GM23338 (cell line): Measurements from ENCODE around the gene RFXAP. TPM values are rescaled to one million over a fixed set of nuclear protein-coding genes. Genes with fewer than 3 reads are reported as not detected.

Experiments used
- ATAC-seq: fragments of 200-7000 bp; cut with Tn5 transposase; 3 replicates; pipeline ENCODE4 v1.9.1; 2020
- DNase-seq: peaks from one replicate; pipeline ENCODE4 v3.0.0-alpha.2; 2015; ENCODE audit warnings: low spot score
- H2AFZ ChIP-seq: fragments of 200-600 bp; sonication (generic); 2 replicates; pipeline ENCODE4 v1.8.0; 2016; ENCODE audit warnings: antibody characterized with exemption, mild to moderate bottlenecking, moderate library complexity
- H3F3A ChIP-seq: fragments of 200-600 bp; sonication (generic); replicated peaks from 2 replicates; pipeline ENCODE4 v1.8.0; 2017; ENCODE audit warnings: antibody characterized with exemption, mixed run types, low read depth
- H3K27ac ChIP-seq: fragments of 200-600 bp; sonication (generic); 2 replicates; pipeline ENCODE4 v1.6.1; 2016; ENCODE audit warnings: low read depth
- H3K27me3 ChIP-seq: fragments of 200-600 bp; sonication (generic); 2 replicates; pipeline ENCODE4 v1.8.0; 2016; ENCODE audit warnings: mild to moderate bottlenecking, mixed run types, moderate library complexity; ENCODE audit not compliant: insufficient read depth
- H3K36me3 ChIP-seq: fragments of 200-600 bp; sonication (generic); 2 replicates; pipeline ENCODE4 v1.8.0; 2016; ENCODE audit warnings: mild to moderate bottlenecking; ENCODE audit not compliant: insufficient read depth
- H3K4me1 ChIP-seq: fragments of 200-600 bp; sonication (generic); 2 replicates; pipeline ENCODE4 v1.8.0; 2016; ENCODE audit warnings: mild to moderate bottlenecking, moderate library complexity; ENCODE audit not compliant: insufficient read depth
- H3K4me2 ChIP-seq: fragments of 200-600 bp; sonication (generic); 2 replicates; pipeline ENCODE4 v1.7.1; 2017; ENCODE audit warnings: mixed run types
- H3K4me3 ChIP-seq: fragments of 200-600 bp; sonication (generic); 2 replicates; pipeline ENCODE4 v1.6.1; 2016; ENCODE audit warnings: mixed run types
- H3K79me2 ChIP-seq: fragments of 200-600 bp; sonication (generic); replicated peaks from 2 replicates; pipeline ENCODE4 v1.8.0; 2017; ENCODE audit warnings: mild to moderate bottlenecking; ENCODE audit not compliant: insufficient read depth
- H3K9me2 ChIP-seq: fragments of 200-600 bp; sonication (generic); 2 replicates; pipeline ENCODE4 v1.8.0; 2017; ENCODE audit not compliant: insufficient read depth
- H4K20me1 ChIP-seq: fragments of 200-600 bp; sonication (generic); replicated peaks from 2 replicates; pipeline ENCODE4 v1.8.0; 2017; ENCODE audit warnings: mild to moderate bottlenecking; ENCODE audit not compliant: insufficient read depth
- H3K27ac Mint-ChIP-seq: 2 replicates; pipeline ENCODE4 v1.8.0; 2020; ENCODE audit warnings: inconsistent platforms, mild to moderate bottlenecking, moderate library complexity, mixed read lengths
- H3K27me3 Mint-ChIP-seq: 3 replicates; pipeline ENCODE4 v1.8.0; 2022; ENCODE audit warnings: low read depth, mild to moderate bottlenecking, moderate library complexity, mixed read lengths, inconsistent platforms; ENCODE audit not compliant: insufficient read depth, poor library complexity
- H3K36me3 Mint-ChIP-seq: 3 replicates; pipeline ENCODE4 v1.8.0; 2021; ENCODE audit warnings: low read depth, mild to moderate bottlenecking, inconsistent platforms, moderate library complexity, mixed read lengths
- H3K4me1 Mint-ChIP-seq: 3 replicates; pipeline ENCODE4 v1.8.0; 2020; ENCODE audit warnings: mild to moderate bottlenecking, inconsistent platforms, mixed read lengths
- H3K4me3 Mint-ChIP-seq: 3 replicates; pipeline ENCODE4 v1.8.0; 2021; ENCODE audit warnings: moderate library complexity, mild to moderate bottlenecking, inconsistent platforms, mixed read lengths
- H3K9me3 Mint-ChIP-seq: 3 replicates; pipeline ENCODE4 v1.8.0; 2020; ENCODE audit warnings: moderate library complexity, mild to moderate bottlenecking, inconsistent platforms, mixed read lengths
- CREB1 ChIP-seq: fragments of 250-450 bp; sonication (Bioruptor Pico); IDR thresholded peaks from 2 replicates; pipeline ENCODE4 v1.5.0; 2020; ENCODE audit warnings: low read depth, mild to moderate bottlenecking, moderate library complexity
- CTCF ChIP-seq, 2 experiments: fragments of 200-600 bp in 1 of 2; sonication (generic) in 1 of 2; conservative IDR thresholded peaks; 2 replicates each; pipeline versions ENCODE4 v1.5.1 to v1.6.1; 2016 to 2017; ENCODE audit warnings: antibody characterized with exemption in 2 of 2, low read depth in 2 of 2, mild to moderate bottlenecking in 2 of 2, moderate library complexity in 1 of 2
- EZH2 ChIP-seq: fragments of 200-600 bp; sonication (generic); IDR thresholded peaks from one replicate; pipeline ENCODE4 v1.8.0; 2017; ENCODE audit warnings: antibody characterized with exemption, mild to moderate bottlenecking, low read depth; ENCODE audit not compliant: unreplicated experiment
- EZH2phosphoT487 ChIP-seq: fragments of 200-600 bp; sonication (generic); IDR thresholded peaks from one replicate; pipeline ENCODE4 v1.8.1; 2018; ENCODE audit warnings: antibody characterized with exemption; ENCODE audit not compliant: unreplicated experiment
- JUNB ChIP-seq: IDR thresholded peaks from one replicate; pipeline ENCODE4 v1.6.1; 2016; ENCODE audit warnings: antibody characterized with exemption; ENCODE audit not compliant: unreplicated experiment
- NANOG ChIP-seq: IDR thresholded peaks from 2 replicates; pipeline ENCODE4 v1.6.1; 2016; ENCODE audit warnings: antibody characterized with exemption, borderline replicate concordance
- POLR2AphosphoS5 ChIP-seq: IDR thresholded peaks from 2 replicates; pipeline ENCODE4 v1.6.1; 2016; ENCODE audit warnings: antibody characterized with exemption, low read depth
- STAT1 ChIP-seq: IDR thresholded peaks from one replicate; pipeline ENCODE4 v1.6.1; 2016; ENCODE audit warnings: antibody characterized with exemption; ENCODE audit not compliant: unreplicated experiment
- polyA plus RNA-seq: library from polyadenylated mRNA; unstranded; fragments of >200 nt; fragmentation: Nextera tagmentation; extraction: Ambion mirVana; gene quantifications from 2 replicates; pipeline ENCODE4 v1.2.1, GENCODE V29; 2016
- total RNA-seq: library from RNA; depleted of rRNA; stranded (reverse); fragments of >200 nt; shearing (Covaris generic); gene quantifications from 2 replicates; pipeline ENCODE4 v1.2.3, GENCODE V29; 2014
- TF ChIP-seq, protein P1 (sequence below): fragments of 250-450 bp; sonication (Bioruptor Pico); IDR thresholded peaks from 2 replicates; pipeline ENCODE4 v1.5.0; 2020; ENCODE audit warnings: mild to moderate bottlenecking, moderate library complexity

RFXAP gene
- total and polyA plus RNA-seq, 2 experiments from 2014 or later: 6.3 to 8.5 TPM

GRCh38 chr13:36822785-36823184, 3.8 kb downstream of the RFXAP start:
- Histone ChIP-seq H3K27me3 (peaks cover 8% of the 10 kb centered on the region; the same call in 1 of the 2 replicates), H3K36me3 (no peaks in the 10 kb centered on the region), H3K9me2 (no peaks in the 10 kb centered on the region), H3F3A (0 out of 2 replicates have a peak, but pooled peaks cover 3% of the 10 kb centered on the region), H3K4me2 (no peak overlapping the region), H3K79me2 (peaks cover 46% of the 10 kb centered on the region), H3K4me1 (peaks cover 14% of the 10 kb centered on the region; the same call in 1 of the 2 replicates), H4K20me1 (peaks cover 6% of the 10 kb centered on the region; the same call in 1 of the 2 replicates), H3K27ac (no peak overlapping the region), H2AFZ (no peak overlapping the region), H3K4me3 (no peak overlapping the region)
- H3K4me3 Mint-ChIP-seq: no peak overlapping the region
- no peak for TF ChIP-seq JUNB
- no peak for TF ChIP-seq CREB1 (CRISPR knock-in tag)
- no peak for TF ChIP-seq STAT1
- no peak for TF ChIP-seq EZH2
- TF ChIP-seq EZH2phosphoT487: no peak
- TF ChIP-seq NANOG: no peak
- TF ChIP-seq, protein P1, sequence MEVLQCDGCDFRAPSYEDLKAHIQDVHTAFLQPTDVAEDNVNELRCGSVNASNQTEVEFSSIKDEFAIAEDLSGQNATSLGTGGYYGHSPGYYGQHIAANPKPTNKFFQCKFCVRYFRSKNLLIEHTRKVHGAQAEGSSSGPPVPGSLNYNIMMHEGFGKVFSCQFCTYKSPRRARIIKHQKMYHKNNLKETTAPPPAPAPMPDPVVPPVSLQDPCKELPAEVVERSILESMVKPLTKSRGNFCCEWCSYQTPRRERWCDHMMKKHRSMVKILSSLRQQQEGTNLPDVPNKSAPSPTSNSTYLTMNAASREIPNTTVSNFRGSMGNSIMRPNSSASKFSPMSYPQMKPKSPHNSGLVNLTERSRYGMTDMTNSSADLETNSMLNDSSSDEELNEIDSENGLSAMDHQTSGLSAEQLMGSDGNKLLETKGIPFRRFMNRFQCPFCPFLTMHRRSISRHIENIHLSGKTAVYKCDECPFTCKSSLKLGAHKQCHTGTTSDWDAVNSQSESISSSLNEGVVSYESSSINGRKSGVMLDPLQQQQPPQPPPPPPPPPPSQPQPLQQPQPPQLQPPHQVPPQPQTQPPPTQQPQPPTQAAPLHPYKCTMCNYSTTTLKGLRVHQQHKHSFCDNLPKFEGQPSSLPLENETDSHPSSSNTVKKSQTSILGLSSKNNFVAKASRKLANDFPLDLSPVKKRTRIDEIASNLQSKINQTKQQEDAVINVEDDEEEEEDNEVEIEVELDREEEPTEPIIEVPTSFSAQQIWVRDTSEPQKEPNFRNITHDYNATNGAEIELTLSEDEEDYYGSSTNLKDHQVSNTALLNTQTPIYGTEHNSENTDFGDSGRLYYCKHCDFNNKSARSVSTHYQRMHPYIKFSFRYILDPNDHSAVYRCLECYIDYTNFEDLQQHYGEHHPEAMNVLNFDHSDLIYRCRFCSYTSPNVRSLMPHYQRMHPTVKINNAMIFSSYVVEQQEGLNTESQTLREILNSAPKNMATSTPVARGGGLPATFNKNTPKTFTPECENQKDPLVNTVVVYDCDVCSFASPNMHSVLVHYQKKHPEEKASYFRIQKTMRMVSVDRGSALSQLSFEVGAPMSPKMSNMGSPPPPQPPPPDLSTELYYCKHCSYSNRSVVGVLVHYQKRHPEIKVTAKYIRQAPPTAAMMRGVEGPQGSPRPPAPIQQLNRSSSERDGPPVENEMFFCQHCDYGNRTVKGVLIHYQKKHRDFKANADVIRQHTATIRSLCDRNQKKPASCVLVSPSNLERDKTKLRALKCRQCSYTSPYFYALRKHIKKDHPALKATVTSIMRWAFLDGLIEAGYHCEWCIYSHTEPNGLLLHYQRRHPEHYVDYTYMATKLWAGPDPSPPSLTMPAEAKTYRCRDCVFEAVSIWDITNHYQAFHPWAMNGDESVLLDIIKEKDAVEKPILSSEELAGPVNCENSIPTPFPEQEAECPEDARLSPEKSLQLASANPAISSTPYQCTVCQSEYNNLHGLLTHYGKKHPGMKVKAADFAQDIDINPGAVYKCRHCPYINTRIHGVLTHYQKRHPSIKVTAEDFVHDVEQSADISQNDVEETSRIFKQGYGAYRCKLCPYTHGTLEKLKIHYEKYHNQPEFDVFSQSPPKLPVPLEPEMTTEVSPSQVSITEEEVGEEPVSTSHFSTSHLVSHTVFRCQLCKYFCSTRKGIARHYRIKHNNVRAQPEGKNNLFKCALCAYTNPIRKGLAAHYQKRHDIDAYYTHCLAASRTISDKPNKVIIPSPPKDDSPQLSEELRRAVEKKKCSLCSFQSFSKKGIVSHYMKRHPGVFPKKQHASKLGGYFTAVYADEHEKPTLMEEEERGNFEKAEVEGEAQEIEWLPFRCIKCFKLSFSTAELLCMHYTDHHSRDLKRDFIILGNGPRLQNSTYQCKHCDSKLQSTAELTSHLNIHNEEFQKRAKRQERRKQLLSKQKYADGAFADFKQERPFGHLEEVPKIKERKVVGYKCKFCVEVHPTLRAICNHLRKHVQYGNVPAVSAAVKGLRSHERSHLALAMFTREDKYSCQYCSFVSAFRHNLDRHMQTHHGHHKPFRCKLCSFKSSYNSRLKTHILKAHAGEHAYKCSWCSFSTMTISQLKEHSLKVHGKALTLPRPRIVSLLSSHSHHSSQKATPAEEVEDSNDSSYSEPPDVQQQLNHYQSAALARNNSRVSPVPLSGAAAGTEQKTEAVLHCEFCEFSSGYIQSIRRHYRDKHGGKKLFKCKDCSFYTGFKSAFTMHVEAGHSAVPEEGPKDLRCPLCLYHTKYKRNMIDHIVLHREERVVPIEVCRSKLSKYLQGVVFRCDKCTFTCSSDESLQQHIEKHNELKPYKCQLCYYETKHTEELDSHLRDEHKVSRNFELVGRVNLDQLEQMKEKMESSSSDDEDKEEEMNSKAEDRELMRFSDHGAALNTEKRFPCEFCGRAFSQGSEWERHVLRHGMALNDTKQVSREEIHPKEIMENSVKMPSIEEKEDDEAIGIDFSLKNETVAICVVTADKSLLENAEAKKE (CRISPR knock-in tag): no peak
- peaks cover 30% of the 10 kb centered on the region for H3K4me1 Mint-ChIP-seq
- H3K36me3 Mint-ChIP-seq: no peaks in the 10 kb centered on the region; the same call in 2 of the 3 replicates
- no peaks in the 10 kb centered on the region for H3K9me3 Mint-ChIP-seq
- H3K27ac Mint-ChIP-seq: no peak overlapping the region
- ATAC-seq (no peak), DNase-seq (no peak)
- H3K27me3 Mint-ChIP-seq: peaks cover 3% of the 10 kb centered on the region

- Histone ChIP-seq H3K27me3 (no peaks in the 10 kb centered on the region), H4K20me1 (no peaks in the 10 kb centered on the region), H2AFZ (no peak overlapping the region), H3K4me3 (no peak overlapping the region), H3F3A (no peaks in the 10 kb centered on the region), H3K79me2 (0 out of 2 replicates have a peak, but pooled peaks cover 1% of the 10 kb centered on the region), H3K36me3 (no peaks in the 10 kb centered on the region), H3K4me1 (no peaks in the 10 kb centered on the region), H3K27ac (no peak overlapping the region), H3K9me2 (no peaks in the 10 kb centered on the region), H3K4me2 (no peak overlapping the region)
- no peaks in the 10 kb centered on the region for H3K9me3 Mint-ChIP-seq
- no peak overlapping the region for H3K27ac Mint-ChIP-seq
- no peak for ATAC-seq
- no peak overlapping the region for H3K4me3 Mint-ChIP-seq
- peaks cover 6% of the 10 kb centered on the region; the same call in 2 of the 3 replicates for H3K4me1 Mint-ChIP-seq
- H3K36me3 Mint-ChIP-seq: peaks cover 3% of the 10 kb centered on the region
- no peak for DNase-seq
- no peaks in the 10 kb centered on the region for H3K27me3 Mint-ChIP-seq
- TF ChIP-seq EZH2: no peak
- TF ChIP-seq NANOG: no peak
- no peak for TF ChIP-seq CTCF (conservative IDR thresholded peaks at IDR 0.05; ENCODE audit: low read depth in 2 of 2)
- no peak for TF ChIP-seq POLR2AphosphoS5
These were observed 10.7 kb downstream of the RFXAP start for GRCh38 chr13:36829753-36830152.
